HepG2 (cell line): ENCODE data around the gene DHX16. TPM values are rescaled to one million over a fixed set of nuclear protein-coding genes. Genes with fewer than 3 reads are reported as not detected.

Experiments used
- ARNT ChIP-seq: fragments of 450-650 bp; IDR thresholded peaks from 2 replicates; pipeline ENCODE4 v1.6.1; 2017
- ASH2L ChIP-seq: fragments of 300-600, 200-600 bp; sonication (generic); IDR thresholded peaks from 2 replicates; pipeline ENCODE4 v1.7.0; 2017; ENCODE audit warnings: low read depth, mild to moderate bottlenecking, moderate library complexity, mixed read lengths, low read length; ENCODE audit not compliant: insufficient read length
- HMGXB3 ChIP-seq: sonication (generic); formaldehyde crosslinking; IDR thresholded peaks from 2 replicates; pipeline ENCODE4 v1.4.0; 2020; ENCODE audit warnings: missing genetic modification reagents, borderline replicate concordance
- HOMEZ ChIP-seq: IDR thresholded peaks from 2 replicates; pipeline ENCODE4 v1.6.1; 2016; ENCODE audit warnings: low read depth
- HOXD1 ChIP-seq: sonication (generic); formaldehyde crosslinking; IDR thresholded peaks from 2 replicates; pipeline ENCODE4 v1.5.0; 2020; ENCODE audit warnings: missing genetic modification reagents
- ISX ChIP-seq: sonication (generic); formaldehyde crosslinking; conservative IDR thresholded peaks from 2 replicates; pipeline ENCODE4 v1.5.0; 2020; ENCODE audit warnings: missing genetic modification reagents
- SETDB1 ChIP-seq: sonication (generic); formaldehyde crosslinking; IDR thresholded peaks from 2 replicates; pipeline ENCODE4 v1.5.1; 2020; ENCODE audit warnings: missing genetic modification reagents, mild to moderate bottlenecking, borderline replicate concordance
- SP4 ChIP-seq: sonication (generic); formaldehyde crosslinking; IDR thresholded peaks from 2 replicates; pipeline ENCODE4 v1.8.1; 2023; ENCODE audit warnings: mild to moderate bottlenecking, missing genetic modification reagents
- SRSF1 ChIP-seq: fragments of 200-400 bp; formaldehyde crosslinking; optimal IDR thresholded peaks from 2 replicates; pipeline ENCODE3; 2017; ENCODE audit warnings: mild to moderate bottlenecking, low read depth, low read length, moderate library complexity
- TFDP1 ChIP-seq: IDR thresholded peaks from 2 replicates; pipeline ENCODE4 v1.6.1; 2016; ENCODE audit warnings: missing compliant biosample characterization, missing genetic modification reagents, borderline replicate concordance
- YEATS4 ChIP-seq: sonication (generic); formaldehyde crosslinking; IDR thresholded peaks from 2 replicates; pipeline ENCODE4 v1.4.0; 2020; ENCODE audit warnings: missing genetic modification reagents, borderline replicate concordance
- ZBTB7A ChIP-seq: sonication (generic); formaldehyde crosslinking; IDR thresholded peaks from 2 replicates; pipeline ENCODE4 v1.8.0; 2022; ENCODE audit warnings: mild to moderate bottlenecking, missing genetic modification reagents
- ZNF468 ChIP-seq: sonication (generic); formaldehyde crosslinking; IDR thresholded peaks from 2 replicates; pipeline ENCODE4 v1.8.0; 2022; ENCODE audit warnings: mild to moderate bottlenecking, moderate library complexity, missing genetic modification reagents
- ZNF572 ChIP-seq: sonication (generic); formaldehyde crosslinking; IDR thresholded peaks from 2 replicates; pipeline ENCODE4 v1.5.1; 2020; ENCODE audit warnings: mild to moderate bottlenecking, missing genetic modification reagents
- ZNF713 ChIP-seq: sonication (generic); formaldehyde crosslinking; IDR thresholded peaks from 2 replicates; pipeline ENCODE4 v1.4.0; 2020; ENCODE audit warnings: mild to moderate bottlenecking, missing genetic modification reagents
- ZNF850 ChIP-seq: sonication (generic); formaldehyde crosslinking; conservative IDR thresholded peaks from 2 replicates; pipeline ENCODE4 v1.9.0; 2021; ENCODE audit warnings: mild to moderate bottlenecking, missing genetic modification reagents
- ZSCAN31 ChIP-seq: sonication (generic); formaldehyde crosslinking; IDR thresholded peaks from 2 replicates; pipeline ENCODE4 v1.5.0; 2020; ENCODE audit warnings: low read depth, mild to moderate bottlenecking, missing genetic modification reagents
- polyA plus RNA-seq, 8 experiments: library from polyadenylated mRNA; depleted of rRNA in 3 of 8; stranded (reverse) in 7 of 8; unstranded in 1 of 8; fragments of >200 nt; fragmentation: Illumina TruSeq in 4 of 8; extraction: Trizol in 4 of 8; gene quantifications; 2 replicates each; pipeline versions ENCODE4 v1.2.1 to v1.2.3, GENCODE V29; 2011 to 2016; ENCODE audit warnings: low read depth in 4 of 8, missing spikeins in 1 of 8, mixed read lengths in 1 of 8; ENCODE audit not compliant: insufficient read depth in 1 of 8
- total RNA-seq, 5 experiments: library from RNA; depleted of rRNA; stranded (reverse); fragments of >200 nt; fragmentation: Illumina TruSeq; extraction: Trizol; gene quantifications; 2 replicates each; pipeline ENCODE4 v1.2.3, GENCODE V29; 2016; ENCODE audit warnings: low read depth in 1 of 5

The DHX16 gene
- total and polyA plus RNA-seq, 2 of the 13 experiments (the other 11 are each of a cell fraction or from before 2014, with no cell fraction given): 57.0 to 58.5 TPM

GRCh38 chr6:30672445-30673253 lies at the start of gene DHX16 (continued):
- TF ChIP-seq HOMEZ (CRISPR knock-in tag) (peak; percentile 50; the same call in 1 of the 2 replicates), SRSF1 (peak; percentile 55), ZBTB7A (CRISPR knock-in tag) (no peak; the same call in 1 of the 2 replicates), SETDB1 (CRISPR knock-in tag) (no peak), SP4 (CRISPR knock-in tag) (peak; percentile 66), ASH2L (peak; percentile 99), ARNT (no peak), TFDP1 (CRISPR knock-in tag) (peak; percentile 39; the same call in 1 of the 2 replicates), ZNF713 (CRISPR knock-in tag) (0 out of 2 replicates have a peak, but pooled peaks have one; percentile 40), HOXD1 (CRISPR knock-in tag) (0 out of 2 replicates have a peak, but pooled peaks have one; percentile 60), ZSCAN31 (CRISPR knock-in tag) (peak; percentile 91), HMGXB3 (peak; percentile 73; the same call in 1 of the 2 replicates), ZNF468 (CRISPR knock-in tag) (0 out of 2 replicates have a peak, but pooled peaks have one; percentile 8), ISX (CRISPR knock-in tag) (no peak), YEATS4 (peak; percentile 62), ZNF572 (CRISPR knock-in tag) (0 out of 2 replicates have a peak, but pooled peaks have one; percentile 70), ZNF850 (peak; percentile 82; the same call in 1 of the 2 replicates)
